WERI-Rb-1 (cell line): ENCODE results near the gene DUSP8.

Source experiments
- DNase-seq: peaks from one replicate; pipeline ENCODE4 v3.0.0-alpha.2; 2020
- H3K27ac ChIP-seq: fragments of 250-450 bp; sonication (Bioruptor Pico); 2 replicates; pipeline ENCODE4 v1.5.1; 2020; ENCODE audit warnings: mild to moderate bottlenecking, moderate library complexity
- H3K27me3 ChIP-seq: fragments of 250-450 bp; sonication (Bioruptor Pico); 2 replicates; pipeline ENCODE4 v1.5.1; 2021; ENCODE audit warnings: mild to moderate bottlenecking, low read depth, moderate library complexity; ENCODE audit not compliant: insufficient read depth, severe bottlenecking
- H3K36me3 ChIP-seq: fragments of 250-450 bp; sonication (Bioruptor Pico); 2 replicates; pipeline ENCODE4 v1.5.1; 2020; ENCODE audit warnings: mild to moderate bottlenecking, moderate library complexity
- H3K4me3 ChIP-seq: 2 replicates; pipeline ENCODE4 v1.5.1; 2011; ENCODE audit warnings: low read depth, mild to moderate bottlenecking, control low read depth, low read length
- H3K9me3 ChIP-seq: fragments of 250-450 bp; sonication (Bioruptor Pico); 2 replicates; pipeline ENCODE4 v1.5.1; 2021; ENCODE audit warnings: mild to moderate bottlenecking, moderate library complexity; ENCODE audit not compliant: severe bottlenecking
- CTCF ChIP-seq: IDR thresholded peaks from 2 replicates; pipeline ENCODE4 v1.5.1; 2011; ENCODE audit warnings: low read depth, mild to moderate bottlenecking, control low read depth, inconsistent platforms, low read length

Gene DUSP8

GRCh38 chr11:1521382-1522080 lies 50.5 kb downstream of the DUSP8 start:
- Histone ChIP-seq H3K9me3 (no peaks in the 10 kb centered on the region), H3K36me3 (no peaks in the 10 kb centered on the region), H3K27me3 (no peaks in the 10 kb centered on the region), H3K27ac (no peak overlapping the region), H3K4me3 (no peak overlapping the region)
- no peak for TF ChIP-seq CTCF
- DNase-seq: no peak

DNA sequence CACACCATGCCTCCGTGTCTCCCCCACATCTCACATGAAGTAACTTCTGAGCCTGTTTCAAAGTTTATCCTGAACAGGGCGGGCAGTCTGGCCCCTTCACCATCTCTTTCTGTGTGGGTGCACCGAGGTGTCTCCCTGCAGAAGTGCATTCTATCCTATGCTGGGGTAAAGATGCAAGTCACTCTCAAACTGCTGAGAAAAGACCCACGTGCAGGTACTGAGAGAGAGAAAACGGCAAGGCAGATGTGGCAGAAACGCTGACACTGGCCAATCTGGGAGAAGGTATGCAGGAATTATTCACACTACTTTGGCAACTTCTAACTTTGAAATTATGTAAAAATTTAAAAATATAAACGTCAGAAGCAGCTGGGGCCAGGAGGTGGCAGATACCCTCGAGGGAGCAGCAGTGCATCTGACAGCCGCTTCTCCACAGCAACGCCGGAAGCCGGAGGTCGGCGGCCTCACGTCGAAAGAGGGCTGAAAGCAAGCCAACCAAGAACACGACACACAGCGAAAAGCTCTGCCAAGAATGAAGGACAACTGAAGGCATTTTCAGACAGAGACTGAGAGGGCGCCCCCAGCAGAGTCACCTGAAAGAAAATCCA lies 51.3 kb downstream of the DUSP8 start:
- no peak for TF ChIP-seq CTCF
- no peaks in the 10 kb centered on the region for H3K9me3 ChIP-seq
- no peaks in the 10 kb centered on the region for H3K27me3 ChIP-seq
- H3K4me3 ChIP-seq: no peak overlapping the region
- no peak overlapping the region for H3K27ac ChIP-seq
- H3K36me3 ChIP-seq: no peaks in the 10 kb centered on the region
- no peak for DNase-seq

DNA sequence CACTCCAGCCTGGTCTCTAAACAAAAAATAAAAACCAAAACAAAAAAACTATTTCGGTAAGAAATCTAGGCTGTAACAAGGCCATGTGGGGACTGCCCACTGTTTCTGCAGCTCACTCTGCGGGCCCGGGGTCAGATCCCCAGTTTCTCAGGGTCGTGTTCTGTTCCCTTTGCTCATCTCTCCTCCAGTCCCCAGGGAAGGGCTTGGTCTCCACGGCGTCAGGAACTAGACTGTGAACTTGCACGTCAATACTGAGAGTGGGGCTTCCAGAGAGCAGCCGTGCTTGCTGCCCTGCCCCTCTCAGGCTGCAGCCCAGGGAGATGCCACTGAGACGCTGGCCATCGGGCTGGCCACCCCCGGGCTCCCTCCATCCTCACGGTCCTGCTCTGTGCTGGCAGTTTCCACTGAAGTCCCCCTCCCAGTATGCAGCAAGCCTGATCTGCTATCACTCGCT lies 51.8 kb downstream of the DUSP8 start:
- Histone ChIP-seq H3K27ac (no peak overlapping the region), H3K27me3 (no peaks in the 10 kb centered on the region), H3K36me3 (no peaks in the 10 kb centered on the region), H3K9me3 (no peaks in the 10 kb centered on the region), H3K4me3 (no peak overlapping the region)
- no peak for DNase-seq
- TF ChIP-seq CTCF: no peak

GRCh38 chr11:1519028-1520010 lies 52.8 kb downstream of the DUSP8 start:
- DNase-seq: no peak
- no peaks in the 10 kb centered on the region for H3K9me3 ChIP-seq
- H3K27me3 ChIP-seq: no peaks in the 10 kb centered on the region
- TF ChIP-seq CTCF: no peak
- no peaks in the 10 kb centered on the region for H3K36me3 ChIP-seq
- no peak overlapping the region for H3K4me3 ChIP-seq
- no peak overlapping the region for H3K27ac ChIP-seq

- Histone ChIP-seq H3K36me3 (no peaks in the 10 kb centered on the region), H3K4me3 (no peak overlapping the region), H3K9me3 (no peaks in the 10 kb centered on the region), H3K27ac (no peak overlapping the region), H3K27me3 (no peaks in the 10 kb centered on the region)
- DNase-seq: no peak
- no peak for TF ChIP-seq CTCF
These were observed 53.8 kb downstream of the DUSP8 start for GRCh38 chr11:1518301-1518700.
